BE2C (cell line): ENCODE data around the gene CDK17.

Experiments
- DNase-seq: peaks from one replicate; pipeline ENCODE4 v3.0.0-alpha.2; 2020
- H3K27me3 ChIP-seq: fragments of 250-450 bp; sonication (Bioruptor Pico); 2 replicates; pipeline ENCODE4 v1.5.1; 2020; ENCODE audit warnings: mild to moderate bottlenecking
- H3K36me3 ChIP-seq: fragments of 250-450 bp; sonication (Bioruptor Pico); 2 replicates; pipeline ENCODE4 v1.5.1; 2020; ENCODE audit warnings: mild to moderate bottlenecking
- H3K4me1 ChIP-seq: fragments of 250-450 bp; sonication (Bioruptor Pico); 2 replicates; pipeline ENCODE4 v1.5.1; 2020
- H3K4me3 ChIP-seq: 2 replicates; pipeline ENCODE4 v1.5.1; 2011; ENCODE audit warnings: low read depth, low read length
- H3K9me3 ChIP-seq: fragments of 250-450 bp; sonication (Bioruptor Pico); 2 replicates; pipeline ENCODE4 v1.5.1; 2020
- CTCF ChIP-seq: IDR thresholded peaks from 2 replicates; pipeline ENCODE4 v1.5.1; 2012; ENCODE audit warnings: mild to moderate bottlenecking, low read depth, low read length

The CDK17 gene

GRCh38 chr12:96336489-96336888 is 63.8 kb downstream of the CDK17 start:
- no peaks in the 10 kb centered on the region; the same call in 1 of the 2 replicates for H3K36me3 ChIP-seq
- no peaks in the 10 kb centered on the region for H3K9me3 ChIP-seq
- no peak for TF ChIP-seq CTCF
- no peaks in the 10 kb centered on the region for H3K27me3 ChIP-seq
- DNase-seq, result no peak
- peaks cover 6% of the 10 kb centered on the region for H3K4me1 ChIP-seq
- H3K4me3 ChIP-seq, result no peak overlapping the region

- Histone ChIP-seq H3K4me3 (no peak overlapping the region), H3K27me3 (no peaks in the 10 kb centered on the region), H3K4me1 (peaks cover 7% of the 10 kb centered on the region), H3K36me3 (no peaks in the 10 kb centered on the region; the same call in 1 of the 2 replicates), H3K9me3 (no peaks in the 10 kb centered on the region)
- TF ChIP-seq CTCF, result no peak
- DNase-seq, result no peak
Measured at GRCh38 chr12:96335270-96335669, 65.0 kb downstream of the CDK17 start.

- no peaks in the 10 kb centered on the region for H3K27me3 ChIP-seq
- TF ChIP-seq CTCF, result no peak
- no peaks in the 10 kb centered on the region; the same call in 1 of the 2 replicates for H3K36me3 ChIP-seq
- peaks cover 7% of the 10 kb centered on the region for H3K4me1 ChIP-seq
- no peaks in the 10 kb centered on the region for H3K9me3 ChIP-seq
- DNase-seq, result no peak
- no peak overlapping the region for H3K4me3 ChIP-seq
Measured at GRCh38 chr12:96334502-96334901, 65.7 kb downstream of the CDK17 start.

- Histone ChIP-seq H3K4me1 (peaks cover 7% of the 10 kb centered on the region), H3K9me3 (no peaks in the 10 kb centered on the region), H3K4me3 (no peak overlapping the region), H3K27me3 (no peaks in the 10 kb centered on the region), H3K36me3 (no peaks in the 10 kb centered on the region; the same call in 1 of the 2 replicates)
- no peak for TF ChIP-seq CTCF
- no peak for DNase-seq
Measured at GRCh38 chr12:96329545-96329944, 70.7 kb downstream of the CDK17 start.

- Histone ChIP-seq H3K27me3 (no peaks in the 10 kb centered on the region), H3K36me3 (no peaks in the 10 kb centered on the region; the same call in 1 of the 2 replicates), H3K4me3 (no peak overlapping the region), H3K4me1 (peaks cover 7% of the 10 kb centered on the region), H3K9me3 (no peaks in the 10 kb centered on the region)
- no peak for DNase-seq
- no peak for TF ChIP-seq CTCF
Measured at GRCh38 chr12:96329018-96329417, 71.2 kb downstream of the CDK17 start.

GRCh38 chr12:96327889-96328288 is 72.3 kb downstream of the CDK17 start:
- H3K4me3 ChIP-seq, result no peak overlapping the region
- peaks cover 4% of the 10 kb centered on the region for H3K36me3 ChIP-seq
- H3K27me3 ChIP-seq, result no peaks in the 10 kb centered on the region
- no peaks in the 10 kb centered on the region for H3K9me3 ChIP-seq
- no peak for TF ChIP-seq CTCF
- no peak for DNase-seq
- peaks cover 7% of the 10 kb centered on the region for H3K4me1 ChIP-seq
